ENCODE measurements around the gene PER2.
"Not testable (repeated sequence)": the region's sequence is repeated elsewhere in the genome, so short reads cannot be mapped to it uniquely, and the experiment has no call there.

- not testable (repeated sequence) for TF ChIP-seq CTCF (IDR thresholded peaks at IDR 0.05; ENCODE audit: insufficient read depth, low read length); POLR2AphosphoS5 (IDR thresholded peaks at IDR 0.05; ENCODE audit: low read depth)
These were observed 15.0 kb downstream of the PER2 start for GRCh38 chr2:238273433-238273832.

All from HL-60 (cell line).